ENCODE results near the gene PYGO2.

The PYGO2 gene

GRCh38 chr1:154961207-154962155 lies at the start of gene PYGO2:
Gene PYGO2 (minus strand): TSS chr1:154961782. CDS start chr1:154961576, 206 bp downstream.
- DNase-seq (ENCODE audit: low spot score) = peak; percentile 95

GRCh38 chr1:155011004-155011416 lies 49.4 kb upstream of the PYGO2 start:
- DNase-seq (ENCODE audit: low spot score) = peak; percentile 61

- no peak for DNase-seq (ENCODE audit: low spot score)
Measured at GRCh38 chr1:155010211-155010918, 48.8 kb upstream of the PYGO2 start.

- DNase-seq (ENCODE audit: low spot score) = no peak
Measured at GRCh38 chr1:155009742-155010141, 48.2 kb upstream of the PYGO2 start.

- DNase-seq (ENCODE audit: low spot score) = no peak
Measured at GRCh38 chr1:155009221-155009711, 47.7 kb upstream of the PYGO2 start.

GRCh38 chr1:155008015-155008941 lies 46.7 kb upstream of the PYGO2 start:
- DNase-seq (ENCODE audit: low spot score) = no peak

- DNase-seq (ENCODE audit: low spot score) = no peak
Measured at GRCh38 chr1:155007251-155007828, 45.8 kb upstream of the PYGO2 start.

GRCh38 chr1:155006601-155007101 lies 45.1 kb upstream of the PYGO2 start:
- DNase-seq (ENCODE audit: low spot score) = no peak

GRCh38 chr1:155005076-155006011 lies 43.8 kb upstream of the PYGO2 start:
- DNase-seq (ENCODE audit: low spot score) = no peak

- no peak for DNase-seq (ENCODE audit: low spot score)
Measured at GRCh38 chr1:155004352-155005075, 42.9 kb upstream of the PYGO2 start.

- no peak for DNase-seq (ENCODE audit: low spot score)
Measured at GRCh38 chr1:155003766-155004351, 42.3 kb upstream of the PYGO2 start.

- DNase-seq (ENCODE audit: low spot score) = peak; percentile 56
Measured at GRCh38 chr1:155003227-155003765, 41.7 kb upstream of the PYGO2 start.

GRCh38 chr1:155002464-155003226 lies 41.1 kb upstream of the PYGO2 start, which contains the start of gene ZBTB7B:
Gene ZBTB7B (plus strand): TSS chr1:155002802. CDS start chr1:155014661, 11,859 bp downstream.
- DNase-seq (ENCODE audit: low spot score) = no peak

GRCh38 chr1:155001675-155002463 lies 40.3 kb upstream of the PYGO2 start:
- DNase-seq (ENCODE audit: low spot score) = peak; percentile 99

GRCh38 chr1:155001425-155001674 lies 39.8 kb upstream of the PYGO2 start:
- no peak for DNase-seq (ENCODE audit: low spot score)

GRCh38 chr1:155000726-155001424 lies 39.3 kb upstream of the PYGO2 start:
- DNase-seq (ENCODE audit: low spot score) = peak; percentile 91

- DNase-seq (ENCODE audit: low spot score) = no peak
Measured at GRCh38 chr1:155000411-155000725, 38.8 kb upstream of the PYGO2 start.

Measured in D341Med (cell line).